ENCODE data around the gene A2M.

A2M gene

DNA sequence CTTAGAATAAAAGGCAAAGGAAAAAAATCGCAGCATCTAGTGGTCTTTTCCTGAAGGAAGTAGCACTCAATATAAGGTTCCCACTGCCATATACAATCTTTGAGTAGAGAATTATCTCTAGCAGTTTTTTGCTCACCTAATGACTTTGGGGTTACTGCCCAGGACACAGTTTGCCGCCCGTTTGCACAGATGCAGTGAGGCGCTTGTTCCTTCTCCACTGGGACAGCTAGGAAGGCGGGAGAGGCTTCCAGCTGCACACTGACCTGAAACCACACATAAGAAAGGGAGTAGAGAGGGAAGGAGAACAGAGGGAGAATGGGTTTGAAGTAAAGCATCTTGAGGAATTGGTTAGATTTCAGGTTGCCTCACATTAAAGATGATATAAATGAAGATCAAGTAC is 25.5 kb downstream of the A2M start:
- no peak overlapping the region for H3K4me3 ChIP-seq (ENCODE audit: low read length)
- H3K27me3 ChIP-seq (ENCODE audit: control insufficient read depth, insufficient read depth, low read length) = no peaks in the 10 kb centered on the region
- H3K36me3 ChIP-seq (ENCODE audit: control insufficient read depth, insufficient read depth, low read length) = no peaks in the 10 kb centered on the region
- H3K4me1 ChIP-seq (ENCODE audit: control insufficient read depth, insufficient read depth, low read length) = no peaks in the 10 kb centered on the region
- no peak overlapping the region for H3K9ac ChIP-seq (ENCODE audit: low read length)
- no peaks in the 10 kb centered on the region for H3K9me3 ChIP-seq (ENCODE audit: control insufficient read depth, low read length)

DNA sequence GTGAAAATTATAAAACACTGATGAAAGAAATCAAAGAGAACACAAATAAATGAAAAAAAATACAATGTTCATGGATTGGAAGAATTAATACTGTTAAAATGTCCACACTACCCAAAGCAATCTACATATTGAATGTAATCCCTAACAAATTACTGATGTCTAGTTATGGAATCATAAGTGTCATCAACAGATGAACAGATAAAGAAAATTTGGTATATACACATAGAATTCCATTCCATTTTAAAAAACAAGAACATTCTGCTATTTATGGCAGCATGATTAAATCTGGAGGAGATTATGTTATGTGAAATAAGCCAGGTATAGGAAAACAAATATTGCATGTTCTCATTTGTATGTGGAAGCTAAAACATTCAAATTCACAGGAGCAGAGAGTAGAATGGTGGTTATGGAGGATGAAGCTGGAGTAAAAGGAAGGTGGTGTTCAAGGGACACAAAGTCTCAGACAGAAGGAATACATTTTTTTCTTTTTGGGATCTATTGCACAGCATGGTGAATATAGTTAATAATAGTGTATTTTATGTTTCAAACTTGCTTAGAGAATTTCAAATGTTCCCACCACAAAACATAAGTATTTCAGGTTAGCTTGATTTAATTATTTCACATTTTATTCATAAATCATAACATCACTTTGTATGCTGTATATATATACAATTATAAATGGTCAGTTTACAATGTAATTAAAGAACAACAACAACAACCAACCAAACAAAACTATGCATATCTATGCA is 28.5 kb downstream of the A2M start:
- no peaks in the 10 kb centered on the region for H3K36me3 ChIP-seq (ENCODE audit: control insufficient read depth, insufficient read depth, low read length)
- H3K9ac ChIP-seq (ENCODE audit: low read length) = no peak overlapping the region
- no peaks in the 10 kb centered on the region for H3K9me3 ChIP-seq (ENCODE audit: control insufficient read depth, low read length)
- H3K4me3 ChIP-seq (ENCODE audit: low read length) = no peak overlapping the region
- no peaks in the 10 kb centered on the region for H3K27me3 ChIP-seq (ENCODE audit: control insufficient read depth, insufficient read depth, low read length)
- H3K4me1 ChIP-seq (ENCODE audit: control insufficient read depth, insufficient read depth, low read length) = no peaks in the 10 kb centered on the region

DNA sequence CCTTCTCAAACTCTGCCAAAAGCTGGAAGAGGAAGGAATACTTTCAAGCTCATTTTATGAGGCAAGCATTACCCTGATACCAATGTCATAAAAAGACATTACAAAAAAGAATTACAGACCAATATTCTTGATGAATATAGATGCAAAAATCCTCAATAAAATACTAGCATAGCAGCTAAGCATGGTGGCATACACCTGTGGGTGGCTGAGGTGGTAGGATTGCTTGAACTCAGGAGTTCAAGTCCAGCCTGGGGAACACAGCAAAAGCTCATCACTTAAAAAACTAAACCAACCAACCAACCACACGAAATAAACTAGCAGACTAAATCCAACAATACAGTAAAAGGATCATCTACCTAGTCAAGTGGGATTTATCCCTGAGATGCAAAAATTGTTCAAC is 29.6 kb downstream of the A2M start:
- Histone ChIP-seq H3K9ac (ENCODE audit: low read length) (no peak overlapping the region), H3K27me3 (ENCODE audit: control insufficient read depth, insufficient read depth, low read length) (no peaks in the 10 kb centered on the region), H3K4me3 (ENCODE audit: low read length) (no peak overlapping the region), H3K36me3 (ENCODE audit: control insufficient read depth, insufficient read depth, low read length) (no peaks in the 10 kb centered on the region), H3K4me1 (ENCODE audit: control insufficient read depth, insufficient read depth, low read length) (no peaks in the 10 kb centered on the region), H3K9me3 (ENCODE audit: control insufficient read depth, low read length) (no peaks in the 10 kb centered on the region)

DNA sequence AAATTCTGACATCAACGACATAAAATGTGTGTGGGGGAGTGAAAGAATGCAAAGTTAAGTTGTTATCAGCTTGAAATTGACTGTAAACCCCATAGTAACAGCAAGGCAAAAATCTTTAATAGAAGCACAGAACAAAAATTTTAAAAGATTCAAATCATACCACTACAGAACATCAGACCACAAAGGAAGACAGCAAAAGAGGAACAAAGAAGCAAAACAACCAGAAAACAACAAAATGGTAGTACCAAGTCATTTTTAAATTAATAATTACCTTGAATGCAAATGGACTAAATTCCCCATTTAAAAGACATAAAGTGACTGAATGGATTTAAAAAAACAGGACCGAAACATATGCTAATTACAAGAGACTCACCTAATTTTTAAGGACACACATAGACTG is 31.3 kb downstream of the A2M start:
- Histone ChIP-seq H3K4me1 (ENCODE audit: control insufficient read depth, insufficient read depth, low read length) (no peaks in the 10 kb centered on the region), H3K36me3 (ENCODE audit: control insufficient read depth, insufficient read depth, low read length) (no peaks in the 10 kb centered on the region), H3K9me3 (ENCODE audit: control insufficient read depth, low read length) (no peaks in the 10 kb centered on the region), H3K4me3 (ENCODE audit: low read length) (no peak overlapping the region), H3K27me3 (ENCODE audit: control insufficient read depth, insufficient read depth, low read length) (no peaks in the 10 kb centered on the region), H3K9ac (ENCODE audit: low read length) (no peak overlapping the region)

DNA sequence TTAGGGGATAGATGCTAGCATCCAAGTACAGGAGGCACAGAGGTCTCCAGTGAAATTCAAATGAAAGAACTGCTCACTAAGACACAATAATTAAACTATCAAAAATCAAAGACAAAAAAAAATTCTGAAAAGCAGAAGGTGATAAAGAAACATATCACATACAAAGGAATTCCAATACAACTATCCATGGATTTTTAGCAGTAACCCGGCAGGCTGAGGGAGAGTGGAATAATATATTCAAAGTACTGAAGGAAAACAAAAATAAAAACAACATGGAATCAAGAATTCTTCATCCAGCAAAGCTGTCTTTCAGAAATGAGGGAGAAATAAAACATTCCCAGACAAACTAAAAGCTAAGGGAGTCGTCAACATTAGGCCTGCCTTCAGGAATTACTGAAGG is 31.9 kb downstream of the A2M start:
- H3K9ac ChIP-seq (ENCODE audit: low read length) = no peak overlapping the region
- H3K27me3 ChIP-seq (ENCODE audit: control insufficient read depth, insufficient read depth, low read length) = no peaks in the 10 kb centered on the region
- H3K9me3 ChIP-seq (ENCODE audit: control insufficient read depth, low read length) = no peaks in the 10 kb centered on the region
- H3K36me3 ChIP-seq (ENCODE audit: control insufficient read depth, insufficient read depth, low read length) = no peaks in the 10 kb centered on the region
- no peaks in the 10 kb centered on the region for H3K4me1 ChIP-seq (ENCODE audit: control insufficient read depth, insufficient read depth, low read length)
- H3K4me3 ChIP-seq (ENCODE audit: low read length) = no peak overlapping the region

DNA sequence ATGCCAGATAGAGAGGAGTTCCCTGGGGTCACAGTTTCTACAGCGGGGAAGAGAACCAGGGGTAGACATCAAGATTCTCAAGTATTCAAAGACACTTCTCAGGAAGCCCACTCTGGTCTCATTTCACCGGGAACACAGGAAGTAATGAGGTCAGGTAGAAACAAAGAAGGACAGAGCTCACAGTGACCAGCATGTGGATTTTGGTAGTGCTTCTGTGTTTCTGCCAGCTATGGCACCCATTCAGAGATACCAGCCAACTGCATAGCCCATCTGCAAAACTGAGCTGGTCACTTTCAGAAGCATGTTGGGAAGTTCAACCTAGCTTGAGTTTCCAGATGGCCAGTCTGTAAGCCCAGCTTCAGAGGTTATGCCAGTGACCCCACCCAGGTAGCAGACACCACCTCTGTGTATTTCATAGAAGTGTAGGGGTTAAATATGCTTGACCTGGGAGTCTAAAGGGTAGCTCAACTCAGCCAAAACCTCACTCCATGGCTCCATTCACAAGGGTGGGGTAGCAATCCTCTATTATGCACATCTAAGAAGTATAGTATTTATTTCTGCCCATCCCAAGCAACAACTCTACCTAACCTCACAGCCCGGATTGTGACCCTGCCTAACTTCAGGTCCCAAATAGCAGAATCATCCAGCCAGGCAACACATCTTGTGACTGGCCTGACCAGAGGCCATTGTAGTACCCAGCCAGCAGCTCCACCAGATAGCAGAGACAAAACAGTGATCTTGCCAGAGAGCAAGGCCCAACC is 33.9 kb downstream of the A2M start:
- no peaks in the 10 kb centered on the region for H3K4me1 ChIP-seq (ENCODE audit: control insufficient read depth, insufficient read depth, low read length)
- H3K36me3 ChIP-seq (ENCODE audit: control insufficient read depth, insufficient read depth, low read length) = no peaks in the 10 kb centered on the region

DNA sequence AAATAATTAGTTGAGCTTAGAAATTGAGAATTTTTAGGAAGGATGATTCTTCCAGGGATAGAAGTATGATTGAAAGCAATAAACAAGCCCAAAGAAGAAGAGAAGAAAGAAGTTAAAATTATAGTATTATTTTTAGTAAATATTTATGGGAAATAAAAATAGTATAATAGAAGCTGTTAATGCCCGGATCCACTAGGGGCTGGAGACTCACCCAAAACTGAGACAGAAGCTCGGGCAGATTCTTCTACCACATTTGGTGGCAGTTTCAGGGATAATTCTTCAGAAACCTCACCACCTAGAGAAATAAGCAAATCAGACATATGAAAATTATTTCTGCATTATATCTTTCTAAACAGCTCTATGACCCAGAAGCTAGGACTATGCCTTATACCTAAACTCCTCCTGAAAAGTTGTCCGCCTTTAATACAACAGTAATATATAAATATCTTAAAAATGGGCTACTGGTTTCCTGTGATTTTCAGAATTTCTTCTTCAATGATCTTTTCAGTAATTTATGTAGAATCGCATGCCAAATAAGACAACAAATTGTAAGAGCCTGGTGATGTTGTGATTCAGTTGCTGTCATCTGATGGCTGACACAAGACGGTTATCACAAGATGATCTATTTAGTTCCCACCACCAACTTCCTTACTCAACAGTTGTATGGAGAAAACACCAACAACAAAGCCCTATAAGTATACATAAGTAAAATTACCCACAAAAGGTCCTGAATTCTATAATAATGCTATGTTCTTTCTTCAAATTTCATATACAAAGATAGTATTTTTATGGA is 35.6 kb downstream of the A2M start:
- no peaks in the 10 kb centered on the region for H3K27me3 ChIP-seq (ENCODE audit: control insufficient read depth, insufficient read depth, low read length)
- H3K9ac ChIP-seq (ENCODE audit: low read length) = no peak overlapping the region
- no peak overlapping the region for H3K4me3 ChIP-seq (ENCODE audit: low read length)
- H3K36me3 ChIP-seq (ENCODE audit: control insufficient read depth, insufficient read depth, low read length) = no peaks in the 10 kb centered on the region
- H3K4me1 ChIP-seq (ENCODE audit: control insufficient read depth, insufficient read depth, low read length) = no peaks in the 10 kb centered on the region
- H3K9me3 ChIP-seq (ENCODE audit: control insufficient read depth, low read length) = no peaks in the 10 kb centered on the region

More for the DNA sequence above, 33.9 kb downstream of the A2M start:
- Histone ChIP-seq H3K4me3 (ENCODE audit: low read length) (no peak overlapping the region), H3K9me3 (ENCODE audit: control insufficient read depth, low read length) (no peaks in the 10 kb centered on the region), H3K9ac (ENCODE audit: low read length) (no peak overlapping the region), H3K27me3 (ENCODE audit: control insufficient read depth, insufficient read depth, low read length) (no peaks in the 10 kb centered on the region)

DNA sequence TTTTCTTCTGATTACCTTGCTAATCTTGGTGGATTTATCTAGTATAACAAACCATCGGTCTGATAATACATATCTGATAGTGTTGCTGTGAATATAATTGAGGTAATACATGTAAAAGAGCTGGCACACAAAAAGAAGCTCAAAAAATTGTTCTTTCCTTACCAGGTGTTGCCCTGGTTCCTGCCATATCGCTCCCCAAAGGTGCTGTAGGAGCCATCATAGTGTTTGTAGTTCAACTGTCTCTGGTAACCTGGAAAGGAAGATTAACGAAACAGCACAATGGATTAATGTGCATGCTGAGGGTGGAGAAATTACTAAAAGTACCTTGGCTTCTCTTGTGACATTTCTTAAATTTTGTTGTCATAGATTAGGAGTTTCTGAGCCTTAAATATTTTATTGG is 36.6 kb downstream of the A2M start:
- Histone ChIP-seq H3K36me3 (ENCODE audit: control insufficient read depth, insufficient read depth, low read length) (no peaks in the 10 kb centered on the region), H3K9ac (ENCODE audit: low read length) (no peak overlapping the region), H3K9me3 (ENCODE audit: control insufficient read depth, low read length) (no peaks in the 10 kb centered on the region), H3K27me3 (ENCODE audit: control insufficient read depth, insufficient read depth, low read length) (no peaks in the 10 kb centered on the region), H3K4me3 (ENCODE audit: low read length) (no peak overlapping the region), H3K4me1 (ENCODE audit: control insufficient read depth, insufficient read depth, low read length) (no peaks in the 10 kb centered on the region)

DNA sequence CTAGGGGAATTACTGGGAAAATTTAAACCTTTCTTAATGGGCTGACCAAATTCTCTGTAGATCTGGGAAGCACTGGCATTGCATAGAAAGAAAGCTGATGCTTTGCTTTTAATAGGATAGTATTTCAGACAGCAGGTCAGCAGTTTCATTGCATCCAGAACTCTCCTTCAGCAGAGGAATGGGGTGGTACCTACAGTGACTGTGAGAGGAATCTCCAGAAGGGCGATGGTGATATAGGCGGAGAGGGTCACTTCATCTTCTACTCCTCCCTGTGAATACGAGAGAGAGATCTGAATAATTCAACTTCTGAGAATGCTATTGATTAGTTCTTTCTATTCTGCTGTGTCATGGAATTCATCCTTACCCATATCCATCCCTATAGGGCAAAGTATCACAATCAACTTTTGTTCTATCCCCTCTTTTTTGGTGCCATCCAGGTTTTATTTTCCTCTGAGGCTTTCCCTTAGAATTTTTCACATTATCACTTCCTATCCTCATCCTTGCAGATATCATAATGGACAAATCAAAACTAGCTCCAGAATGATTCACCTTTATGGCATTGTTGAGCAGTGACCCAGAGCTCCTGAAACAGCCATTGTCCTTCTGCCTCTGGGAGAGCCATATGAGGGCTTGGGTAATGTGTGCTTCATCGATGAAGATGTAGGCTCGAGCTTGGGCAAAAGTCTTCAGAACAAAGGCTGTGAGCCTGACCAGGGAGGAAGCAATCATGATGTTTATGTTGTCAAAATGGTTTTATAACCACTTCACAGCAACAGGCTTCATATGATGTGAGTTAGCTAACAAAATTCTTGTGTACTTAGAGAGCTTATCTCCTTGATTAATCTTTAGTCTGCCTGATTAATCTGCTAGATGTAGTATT is 38.3 kb downstream of the A2M start:
- Histone ChIP-seq H3K27me3 (ENCODE audit: control insufficient read depth, insufficient read depth, low read length) (no peaks in the 10 kb centered on the region), H3K9me3 (ENCODE audit: control insufficient read depth, low read length) (no peaks in the 10 kb centered on the region), H3K9ac (ENCODE audit: low read length) (no peak overlapping the region), H3K36me3 (ENCODE audit: control insufficient read depth, insufficient read depth, low read length) (no peaks in the 10 kb centered on the region), H3K4me1 (ENCODE audit: control insufficient read depth, insufficient read depth, low read length) (no peaks in the 10 kb centered on the region), H3K4me3 (ENCODE audit: low read length) (no peak overlapping the region)

DNA sequence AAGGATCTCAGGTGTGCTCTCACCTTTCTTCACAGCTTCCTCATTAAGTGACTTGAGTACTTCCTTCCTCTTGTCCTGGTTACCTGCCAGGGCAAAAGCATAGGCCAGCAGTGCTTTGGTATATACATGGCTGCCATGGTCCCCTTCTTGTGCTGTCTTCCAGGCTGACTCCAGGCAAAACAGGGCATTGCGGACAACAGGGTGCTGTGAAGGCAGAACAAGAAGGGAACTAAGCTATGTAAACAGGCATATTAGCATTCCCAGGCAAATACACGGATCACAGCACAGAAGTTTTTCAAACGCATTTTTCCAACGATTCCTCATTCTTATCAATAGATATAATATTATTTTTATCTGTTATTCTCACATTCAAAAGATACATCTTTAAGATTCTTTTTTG is 39.0 kb downstream of the A2M start:
- Histone ChIP-seq H3K9me3 (ENCODE audit: control insufficient read depth, low read length) (no peaks in the 10 kb centered on the region), H3K9ac (ENCODE audit: low read length) (no peak overlapping the region), H3K27me3 (ENCODE audit: control insufficient read depth, insufficient read depth, low read length) (no peaks in the 10 kb centered on the region), H3K36me3 (ENCODE audit: control insufficient read depth, insufficient read depth, low read length) (no peaks in the 10 kb centered on the region), H3K4me3 (ENCODE audit: low read length) (no peak overlapping the region), H3K4me1 (ENCODE audit: control insufficient read depth, insufficient read depth, low read length) (no peaks in the 10 kb centered on the region)

DNA sequence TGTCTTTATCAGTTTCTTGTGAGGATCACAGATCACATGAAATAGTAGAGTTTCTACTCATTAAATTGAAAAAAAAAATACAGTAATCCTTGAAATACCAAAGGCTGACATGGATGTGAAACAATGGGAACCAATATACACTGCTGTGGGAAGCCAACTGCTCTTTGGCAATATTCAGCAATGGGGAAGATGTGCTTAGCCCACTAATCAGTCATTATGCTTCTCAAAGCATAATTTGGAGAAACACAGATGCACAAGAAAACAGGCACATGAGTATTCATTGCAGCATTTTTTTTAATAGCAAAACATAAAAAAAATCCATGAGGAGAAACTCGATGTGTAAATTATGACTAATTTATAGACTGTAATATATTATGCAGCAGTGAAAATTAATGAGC is 40.6 kb downstream of the A2M start:
- no peaks in the 10 kb centered on the region for H3K27me3 ChIP-seq (ENCODE audit: control insufficient read depth, insufficient read depth, low read length)
- H3K4me1 ChIP-seq (ENCODE audit: control insufficient read depth, insufficient read depth, low read length) = no peaks in the 10 kb centered on the region
- no peaks in the 10 kb centered on the region for H3K36me3 ChIP-seq (ENCODE audit: control insufficient read depth, insufficient read depth, low read length)
- H3K9me3 ChIP-seq (ENCODE audit: control insufficient read depth, low read length) = no peaks in the 10 kb centered on the region
- no peak overlapping the region for H3K9ac ChIP-seq (ENCODE audit: low read length)
- no peak overlapping the region for H3K4me3 ChIP-seq (ENCODE audit: low read length)

Data from mucosa of stomach (tissue), 1 donor.